ENCODE measurements around the gene CDC20B.

Gene CDC20B

DNA sequence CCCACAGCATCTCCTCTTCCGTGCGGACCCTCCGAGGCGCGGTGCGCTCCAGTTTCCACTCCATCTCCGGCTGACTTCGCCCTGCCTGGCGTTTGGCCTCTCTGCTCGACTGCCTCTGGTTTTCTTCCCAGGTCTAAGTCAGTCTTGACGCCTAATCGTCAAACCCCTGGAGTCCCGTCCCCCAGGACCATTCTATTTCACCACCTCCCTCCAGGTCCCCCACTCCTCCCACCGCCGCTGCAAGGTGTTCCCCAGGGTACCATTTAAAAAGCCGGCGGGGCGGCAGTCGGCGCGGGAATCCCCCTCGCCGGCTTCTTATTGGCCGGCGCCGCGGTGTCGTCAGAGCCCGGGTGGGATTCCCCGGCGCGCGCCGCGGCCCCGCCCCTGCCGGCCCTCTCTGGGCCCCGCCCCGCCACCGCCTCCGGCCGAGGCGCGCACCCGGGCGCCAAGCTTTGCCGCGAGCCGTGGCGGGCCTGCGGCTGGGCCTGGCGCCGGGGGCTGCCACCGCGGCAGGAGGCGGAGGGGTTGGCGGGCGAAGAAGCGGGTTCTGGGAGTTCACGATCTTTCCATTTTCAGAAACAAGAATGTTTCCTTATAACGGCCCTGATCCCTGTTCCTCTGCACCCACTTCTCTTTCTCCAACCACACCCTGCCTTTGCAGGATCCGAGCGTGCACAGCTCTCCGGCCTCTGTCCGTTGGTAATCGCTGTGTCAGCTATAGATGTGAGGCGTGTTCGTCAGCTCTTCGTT lies at the start of gene CDC20B:
Gene CDC20B, minus strand, starts transcription at position 241 of the 750 bp plus-strand sequence. Its CDS starts 177 bp downstream, at position 64.
- peak in 1 of 2 donors; percentile 61 for DNase-seq

GRCh38 chr5:55222092-55222984 lies 49.4 kb upstream of the CDC20B start:
- DNase-seq: no peak

- DNase-seq: no peak
Measured at GRCh38 chr5:55220433-55221185, 47.6 kb upstream of the CDC20B start.

DNA sequence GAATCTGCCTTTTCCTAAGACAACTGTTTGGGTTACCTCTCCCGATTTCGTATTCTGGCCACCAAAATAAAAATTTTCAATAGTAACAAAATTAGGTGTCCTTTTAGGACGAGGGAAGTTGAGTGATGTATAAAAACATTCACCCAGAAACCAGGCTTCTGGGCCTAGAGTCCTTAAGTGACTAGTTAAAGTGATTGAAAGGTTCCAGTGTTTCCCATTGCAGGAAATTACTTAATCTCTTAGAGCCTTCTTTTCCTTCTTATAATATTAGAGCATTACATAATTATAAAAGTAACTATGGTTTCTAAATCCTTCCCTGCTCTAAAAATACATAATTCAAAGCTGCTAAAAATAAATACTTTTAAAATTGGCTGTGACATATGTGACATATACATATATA lies 46.8 kb upstream of the CDC20B start:
- DNase-seq: no peak

DNA sequence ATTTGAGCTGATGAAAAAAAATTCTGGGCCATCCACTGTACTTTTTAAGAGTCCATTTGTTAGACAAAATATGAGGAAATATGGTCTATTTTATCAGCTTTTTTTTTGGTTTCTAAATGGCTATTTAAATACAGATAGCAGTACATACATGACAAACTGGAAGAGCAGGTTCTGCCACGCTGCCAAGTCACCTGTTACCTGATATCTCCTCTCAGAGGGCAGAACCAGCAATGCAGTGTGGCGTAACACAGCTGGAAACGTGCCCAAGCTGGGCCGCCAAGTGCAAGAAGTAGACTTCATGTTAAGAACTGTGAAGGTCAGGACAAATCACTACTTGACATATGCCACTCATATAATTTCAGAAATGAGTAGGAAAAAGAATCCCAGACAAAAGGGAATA lies 46.0 kb upstream of the CDC20B start:
- no peak for DNase-seq

GRCh38 chr5:55211184-55211874 lies 38.4 kb upstream of the CDC20B start:
- no peak for DNase-seq

DNA sequence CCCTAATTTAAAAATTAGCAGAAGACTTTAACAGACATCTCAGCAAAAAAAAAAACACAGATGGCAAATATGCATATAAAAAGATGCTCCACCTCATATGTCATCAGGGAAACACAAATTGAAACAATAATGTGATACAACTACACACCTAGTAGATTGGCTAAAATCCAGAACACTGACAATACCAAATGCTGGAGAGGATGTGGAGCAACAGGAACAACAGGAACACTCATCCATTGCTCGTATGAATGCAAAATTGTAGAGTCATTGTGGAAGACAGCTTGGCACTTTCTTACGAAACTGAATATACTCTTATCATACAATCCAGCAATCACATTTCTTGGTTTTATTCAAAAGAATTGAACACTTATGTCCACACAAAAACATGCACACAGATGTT lies 32.0 kb upstream of the CDC20B start:
- DNase-seq: no peak

GRCh38 chr5:55191165-55191564 lies 18.2 kb upstream of the CDC20B start:
- no peak for DNase-seq

GRCh38 chr5:55188656-55189540 lies 15.9 kb upstream of the CDC20B start:
- DNase-seq: no peak

GRCh38 chr5:55187370-55187769 lies 14.4 kb upstream of the CDC20B start:
- DNase-seq: no peak

- no peak for DNase-seq
Measured at GRCh38 chr5:55180016-55180415, 7.0 kb upstream of the CDC20B start.

DNA sequence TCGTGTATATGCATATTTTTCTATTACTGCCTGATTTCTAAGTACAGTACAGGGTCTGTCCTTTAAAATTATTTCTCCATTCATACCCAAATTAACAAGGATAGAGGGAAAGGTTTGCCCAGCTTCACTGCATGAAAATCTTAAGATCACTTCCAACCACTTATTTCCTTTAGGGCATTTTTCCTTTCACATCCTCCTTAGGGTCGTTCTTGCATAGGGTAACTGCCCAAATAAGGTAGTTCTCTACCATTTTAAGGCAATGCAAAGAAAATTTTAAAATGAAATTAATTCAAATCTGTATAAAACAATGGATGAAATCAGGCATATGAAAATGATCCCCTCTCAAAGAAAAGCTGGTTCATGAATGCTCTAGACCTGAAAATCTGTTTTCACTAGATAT lies 4.1 kb upstream of the CDC20B start:
- no peak for DNase-seq

DNA sequence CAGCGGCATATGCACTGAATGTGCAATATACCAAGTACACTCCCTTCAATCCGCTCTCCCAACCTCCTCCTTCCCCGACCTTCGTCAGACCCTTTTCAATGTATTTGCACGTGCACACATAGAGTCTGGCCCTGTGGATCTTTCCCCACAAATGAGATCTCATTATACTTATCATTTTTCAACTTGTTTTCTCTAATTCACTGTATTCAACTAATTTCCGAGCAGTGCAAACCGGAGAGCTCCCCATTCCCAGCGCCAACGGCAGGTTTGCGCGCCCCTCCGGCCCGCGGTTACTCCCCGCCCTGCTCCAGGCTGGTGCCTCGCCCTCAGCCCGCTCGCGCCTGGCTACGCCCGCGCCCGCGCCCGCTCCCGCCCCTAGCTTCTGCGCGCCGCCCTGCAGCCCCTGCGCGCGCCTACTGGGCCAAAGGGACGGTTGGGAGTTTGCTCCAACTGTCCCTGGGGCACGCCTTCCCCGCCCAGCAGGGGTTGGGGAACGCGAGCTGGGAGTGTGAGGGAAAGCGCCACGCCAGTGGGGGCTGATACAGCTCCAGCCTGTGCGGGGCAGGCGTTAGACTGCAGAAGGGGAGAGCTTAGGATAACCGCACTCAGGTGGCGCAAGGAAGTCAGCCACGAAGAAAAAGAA lies 3.3 kb upstream of the CDC20B start:
- DNase-seq: no peak

- no peak for DNase-seq
Measured at GRCh38 chr5:55175781-55176175, 2.8 kb upstream of the CDC20B start.

DNA sequence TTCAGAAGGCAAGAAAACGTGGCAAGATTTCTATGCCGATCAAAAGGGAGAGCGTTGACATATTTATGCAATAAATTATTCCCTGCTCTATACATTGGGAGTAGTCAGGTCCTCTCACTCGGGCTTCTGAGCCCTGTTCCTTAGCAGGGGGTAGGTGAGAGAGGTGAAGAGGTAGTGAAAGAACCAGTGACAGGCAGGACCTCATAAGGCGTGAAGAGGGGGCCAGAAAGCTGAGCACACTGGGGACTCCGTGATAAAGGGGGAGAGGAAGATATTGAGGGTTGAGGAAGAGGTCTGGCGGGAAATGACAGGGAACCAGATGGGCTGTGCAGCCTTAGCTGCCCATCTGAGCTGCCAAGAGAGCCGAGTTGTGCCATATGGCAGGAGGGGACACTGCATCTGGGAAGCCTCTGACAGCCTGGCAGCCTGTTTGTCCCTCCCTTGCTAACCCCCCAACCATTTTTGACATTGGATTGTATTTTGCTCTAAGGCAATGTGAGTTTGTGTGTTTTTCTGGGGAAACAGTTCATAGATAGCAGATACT lies 782 bp upstream of the CDC20B start:
- DNase-seq: no peak

- peak in 1 of 2 donors; percentile 57 for DNase-seq
Measured at GRCh38 chr5:55172051-55172899, 702 bp downstream of the CDC20B start.

DNA sequence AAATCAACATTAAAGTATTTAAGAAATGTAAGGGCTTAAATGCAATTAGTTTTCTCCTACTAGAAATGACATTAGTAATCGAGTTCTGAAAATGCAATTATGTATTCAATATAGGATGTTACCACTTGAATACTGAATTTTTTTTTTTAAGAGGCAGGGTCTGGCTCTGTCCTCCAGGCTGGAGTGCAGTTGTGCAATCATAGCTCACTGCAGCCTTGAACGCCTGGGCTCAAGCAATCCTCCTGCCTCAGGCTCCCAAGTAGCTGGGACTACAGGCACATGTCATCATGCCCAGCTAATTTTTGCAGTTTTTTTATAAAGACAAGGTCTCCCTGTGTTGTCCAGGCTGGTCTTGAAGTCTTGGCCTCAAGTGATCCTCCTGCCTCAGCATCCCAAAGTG lies 1.5 kb downstream of the CDC20B start:
- no peak for DNase-seq

- no peak for DNase-seq
Measured at GRCh38 chr5:55162666-55163065, 10.3 kb downstream of the CDC20B start.

DNA sequence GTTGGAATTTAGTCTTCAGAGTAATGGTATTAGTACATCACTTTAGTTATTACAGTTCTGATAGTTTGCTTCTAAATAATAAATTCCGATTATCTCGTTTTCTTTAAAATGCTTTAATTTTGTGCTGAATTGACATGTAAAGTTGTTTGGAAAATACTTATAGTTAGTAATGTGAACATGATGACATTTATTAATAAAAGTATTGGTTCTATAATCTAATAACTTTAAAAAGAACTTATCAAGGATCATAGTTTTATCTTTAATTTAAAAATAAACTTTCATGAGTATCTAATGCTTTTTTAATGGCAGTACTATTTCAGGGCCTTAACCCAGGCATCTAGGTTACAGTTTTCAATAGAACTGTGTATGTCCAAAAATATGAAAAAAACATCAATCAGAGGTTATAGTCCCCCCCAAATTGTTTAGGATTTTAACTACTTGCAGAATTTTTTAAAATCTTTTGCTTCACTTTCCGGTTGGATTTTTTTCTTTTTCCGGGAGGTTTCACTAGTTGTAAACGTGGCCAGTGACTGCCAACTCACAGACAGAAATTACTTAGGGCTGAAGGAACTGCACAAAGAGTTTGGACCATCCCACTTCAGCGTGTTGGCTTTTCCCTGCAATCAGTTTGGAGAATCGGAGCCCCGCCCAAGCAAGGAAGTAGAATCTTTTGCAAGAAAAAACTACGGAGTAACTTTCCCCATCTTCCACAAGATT lies 12.3 kb downstream of the CDC20B start:
- DNase-seq: no peak
